MM.1S (cell line): ENCODE measurements around the gene SLC48A1.

Source experiments
- DNase-seq: peaks from one replicate; pipeline ENCODE4 v3.0.0-alpha.2; 2015
- H2AFZ ChIP-seq: fragments of 300-600 bp; sonication (generic); 2 replicates; pipeline ENCODE4 v1.6.0; 2016; ENCODE audit warnings: antibody characterized with exemption, low read length
- H3F3A ChIP-seq: fragments of 300-600 bp; sonication (generic); 2 replicates; pipeline ENCODE4 v1.6.1; 2016; ENCODE audit warnings: mild to moderate bottlenecking, antibody characterized with exemption, low read length, moderate library complexity, mixed read lengths; ENCODE audit not compliant: insufficient read depth
- H3K27ac ChIP-seq: fragments of 300-600 bp; sonication (generic); 2 replicates; pipeline ENCODE4 v1.5.1; 2016; ENCODE audit warnings: mild to moderate bottlenecking, low read length
- H3K27me3 ChIP-seq: fragments of 300-600 bp; sonication (generic); replicated peaks from 2 replicates; pipeline ENCODE4 v1.6.0; 2016; ENCODE audit warnings: low read length; ENCODE audit not compliant: insufficient read depth
- H3K36me3 ChIP-seq: fragments of 300-600 bp; sonication (generic); replicated peaks from 2 replicates; pipeline ENCODE4 v1.6.1; 2016; ENCODE audit warnings: mild to moderate bottlenecking, low read length, mixed read lengths; ENCODE audit not compliant: insufficient read depth
- H3K4me1 ChIP-seq: fragments of 300-600 bp; sonication (generic); 2 replicates; pipeline ENCODE4 v1.6.1; 2016; ENCODE audit warnings: low read length, mixed read lengths
- H3K4me2 ChIP-seq: fragments of 300-600 bp; sonication (generic); 2 replicates; pipeline ENCODE4 v1.6.0; 2016; ENCODE audit warnings: low read depth, low read length
- H3K4me3 ChIP-seq: fragments of 300-600 bp; sonication (generic); 2 replicates; pipeline ENCODE4 v1.5.1; 2016; ENCODE audit warnings: low read length, mixed read lengths
- H3K79me2 ChIP-seq: fragments of 300-600 bp; sonication (generic); 2 replicates; pipeline ENCODE4 v1.6.1; 2016; ENCODE audit warnings: mixed run types, low read length, mixed read lengths
- H3K9ac ChIP-seq: fragments of 300-600 bp; sonication (generic); 2 replicates; pipeline ENCODE4 v1.6.1; 2016; ENCODE audit warnings: low read length, mixed read lengths
- H3K9me2 ChIP-seq: fragments of 300-600 bp; sonication (generic); replicated peaks from 2 replicates; pipeline ENCODE4 v1.6.1; 2016; ENCODE audit warnings: mild to moderate bottlenecking, low read length, mixed read lengths; ENCODE audit not compliant: insufficient read depth
- H3K9me3 ChIP-seq: fragments of 300-600 bp; sonication (generic); replicated peaks from 2 replicates; pipeline ENCODE4 v1.6.1; 2016; ENCODE audit warnings: mild to moderate bottlenecking, low read length, mixed read lengths; ENCODE audit not compliant: insufficient read depth
- H4K20me1 ChIP-seq: fragments of 300-600 bp; sonication (generic); 2 replicates; pipeline ENCODE4 v1.6.1; 2016; ENCODE audit warnings: mild to moderate bottlenecking, low read length, moderate library complexity, mixed read lengths; ENCODE audit not compliant: insufficient read depth
- CTCF ChIP-seq: fragments of 300-600 bp; sonication (generic); IDR thresholded peaks from 2 replicates; pipeline ENCODE4 v1.5.1; 2016; ENCODE audit warnings: antibody characterized with exemption, low read length, mixed read lengths
- EZH2 ChIP-seq: fragments of 300-600 bp; sonication (generic); optimal IDR thresholded peaks from 2 replicates; pipeline ENCODE3; 2017; ENCODE audit warnings: low read depth, mild to moderate bottlenecking, antibody characterized with exemption, low read length, mixed read lengths
- EZH2phosphoT487 ChIP-seq: fragments of 300-600 bp; sonication (generic); IDR thresholded peaks from 2 replicates; pipeline ENCODE4 v1.6.1; 2018; ENCODE audit warnings: antibody characterized with exemption, low read length

SLC48A1 gene

GRCh38 chr12:47779943-47780504 lies 7.0 kb downstream of the SLC48A1 start:
- Histone ChIP-seq H3K36me3 (no peaks in the 10 kb centered on the region), H3K4me1 (peaks cover 27% of the 10 kb centered on the region), H3F3A (peaks cover 10% of the 10 kb centered on the region; the same call in 1 of the 2 replicates), H4K20me1 (no peaks in the 10 kb centered on the region), H2AFZ (no peak overlapping the region), H3K9me3 (no peaks in the 10 kb centered on the region), H3K79me2 (peaks cover 17% of the 10 kb centered on the region), H3K27ac (no peak overlapping the region), H3K9me2 (no peaks in the 10 kb centered on the region), H3K4me2 (no peak overlapping the region), H3K27me3 (no peaks in the 10 kb centered on the region), H3K4me3 (no peak overlapping the region), H3K9ac (no peak overlapping the region)
- no peak for DNase-seq
- TF ChIP-seq EZH2 (no peak), CTCF (no peak), EZH2phosphoT487 (no peak)

- Histone ChIP-seq H2AFZ (no peak overlapping the region), H3K4me1 (peaks cover 10% of the 10 kb centered on the region), H3K79me2 (no peaks in the 10 kb centered on the region), H3K9me3 (no peaks in the 10 kb centered on the region), H3K4me3 (no peak overlapping the region), H3K4me2 (no peak overlapping the region), H3K9ac (no peak overlapping the region), H3K36me3 (no peaks in the 10 kb centered on the region), H3F3A (peaks cover 10% of the 10 kb centered on the region; the same call in 1 of the 2 replicates), H4K20me1 (no peaks in the 10 kb centered on the region), H3K9me2 (no peaks in the 10 kb centered on the region), H3K27me3 (no peaks in the 10 kb centered on the region), H3K27ac (no peak overlapping the region)
- no peak for DNase-seq
- no peak for TF ChIP-seq EZH2
- no peak for TF ChIP-seq CTCF
- TF ChIP-seq EZH2phosphoT487, result no peak
Measured at GRCh38 chr12:47781479-47782371, 8.7 kb downstream of the SLC48A1 start.

GRCh38 chr12:47782372-47782770 lies 9.3 kb downstream of the SLC48A1 start:
- Histone ChIP-seq H3K9ac (no peak overlapping the region), H3K79me2 (no peaks in the 10 kb centered on the region), H3K36me3 (no peaks in the 10 kb centered on the region), H3K4me3 (no peak overlapping the region), H3K9me3 (no peaks in the 10 kb centered on the region), H3K9me2 (no peaks in the 10 kb centered on the region), H3K27me3 (no peaks in the 10 kb centered on the region), H3F3A (peaks cover 10% of the 10 kb centered on the region; the same call in 1 of the 2 replicates), H4K20me1 (no peaks in the 10 kb centered on the region), H3K4me1 (peaks cover 6% of the 10 kb centered on the region; the same call in 1 of the 2 replicates), H3K4me2 (no peak overlapping the region), H2AFZ (no peak overlapping the region), H3K27ac (no peak overlapping the region)
- DNase-seq, result no peak
- no peak for TF ChIP-seq CTCF
- no peak for TF ChIP-seq EZH2
- TF ChIP-seq EZH2phosphoT487, result no peak
